Fibroblast of peridontal ligament (primary cell): ENCODE data around the gene ALKBH4.
"Not testable (repeated sequence)": the region's sequence is repeated elsewhere in the genome, so short reads cannot be mapped to it uniquely, and the experiment has no call there.

ENCODE experiments used
- DNase-seq: peaks from one replicate; pipeline ENCODE4 v3.0.0-alpha.2; 2010; ENCODE audit errors: extremely low read depth

ALKBH4 gene

GRCh38 chr7:102478314-102479208, 13.9 kb upstream of the ALKBH4 start, which contains the start of gene POLR2J:
Gene POLR2J, minus strand, starts transcription at chr7:102478922. Its CDS starts 62 bp downstream, at chr7:102478860.
- peak; percentile 67 for DNase-seq

- DNase-seq, result peak; percentile 31
Observed at GRCh38 chr7:102474736-102475435, 10.2 kb upstream of the ALKBH4 start.

GRCh38 chr7:102474116-102474515, 9.5 kb upstream of the ALKBH4 start:
- not testable (repeated sequence) for DNase-seq

GRCh38 chr7:102473271-102473991, 8.8 kb upstream of the ALKBH4 start:
- no peak for DNase-seq

- no peak for DNase-seq
Observed at GRCh38 chr7:102472126-102473041, 7.7 kb upstream of the ALKBH4 start.

GRCh38 chr7:102471791-102472125, 7.1 kb upstream of the ALKBH4 start:
- no peak for DNase-seq

GRCh38 chr7:102469972-102470825, 5.5 kb upstream of the ALKBH4 start:
- DNase-seq, result no peak

GRCh38 chr7:102469351-102469971, 4.8 kb upstream of the ALKBH4 start:
- no peak for DNase-seq

- no peak for DNase-seq
Observed at GRCh38 chr7:102468478-102469350, 4.1 kb upstream of the ALKBH4 start.

GRCh38 chr7:102467581-102468477, 3.2 kb upstream of the ALKBH4 start:
- no peak for DNase-seq

GRCh38 chr7:102466097-102466496, 1.4 kb upstream of the ALKBH4 start:
- no peak for DNase-seq

- peak; percentile 16 for DNase-seq
Observed at GRCh38 chr7:102463841-102464576, 654 bp downstream of the ALKBH4 start.

- no peak for DNase-seq
Observed at GRCh38 chr7:102460467-102460866, 4.2 kb downstream of the ALKBH4 start.

GRCh38 chr7:102459221-102459844, 5.3 kb downstream of the ALKBH4 start:
- DNase-seq, result no peak

GRCh38 chr7:102457352-102457924, 7.2 kb downstream of the ALKBH4 start:
- DNase-seq, result no peak

GRCh38 chr7:102456327-102456726, 8.3 kb downstream of the ALKBH4 start:
- peak; percentile 14 for DNase-seq
